SU-DHL-6 (cell line): ENCODE data around the gene SLC43A1.

ENCODE experiments used
- H2AFZ ChIP-seq: fragments of 200-600 bp; sonication (generic); 2 replicates; pipeline ENCODE4 v1.6.1; 2014; ENCODE audit warnings: low read depth, mild to moderate bottlenecking, moderate library complexity, mixed read lengths, antibody characterized with exemption, low read length; ENCODE audit not compliant: severe bottlenecking
- H3F3A ChIP-seq: fragments of 200-600 bp; shearing (Covaris generic); 2 replicates; pipeline ENCODE4 v1.6.0; 2016; ENCODE audit warnings: antibody characterized with exemption, mild to moderate bottlenecking; ENCODE audit not compliant: insufficient read depth
- H3K27ac ChIP-seq: fragments of 200-600 bp; sonication (generic); 2 replicates; pipeline ENCODE4 v1.5.1; 2016; ENCODE audit warnings: low read depth, mild to moderate bottlenecking, low read length, moderate library complexity, mixed read lengths
- H3K27me3 ChIP-seq: fragments of 200-600 bp; sonication (generic), shearing (Covaris generic); 2 replicates; pipeline ENCODE4 v1.6.0; 2014; ENCODE audit warnings: mild to moderate bottlenecking, low read length
- H3K36me3 ChIP-seq: fragments of 200-600 bp; sonication (generic); 2 replicates; pipeline ENCODE4 v1.6.1; 2014; ENCODE audit warnings: mild to moderate bottlenecking, low read length, mixed read lengths
- H3K4me2 ChIP-seq: fragments of 300-600, 200-600 bp; shearing (Covaris generic), sonication (generic); 2 replicates; pipeline ENCODE4 v1.6.0; 2014; ENCODE audit warnings: low read length, low read depth, mild to moderate bottlenecking; ENCODE audit not compliant: poor library complexity, severe bottlenecking
- H3K4me3 ChIP-seq: fragments of 200-600 bp; sonication (generic); 2 replicates; pipeline ENCODE4 v1.5.1; 2014; ENCODE audit warnings: antibody characterized with exemption, low read length, mild to moderate bottlenecking, mixed read lengths; ENCODE audit not compliant: insufficient read depth, poor library complexity, severe bottlenecking
- H3K79me2 ChIP-seq: fragments of 200-600 bp; sonication (generic); 2 replicates; pipeline ENCODE4 v1.6.1; 2014; ENCODE audit warnings: mild to moderate bottlenecking, low read length, moderate library complexity; ENCODE audit not compliant: insufficient read depth
- H3K9ac ChIP-seq: fragments of 200-600 bp; sonication (generic); 2 replicates; pipeline ENCODE4 v1.7.0; 2014; ENCODE audit warnings: mild to moderate bottlenecking, low read length
- H3K9me2 ChIP-seq: fragments of 200-600 bp; sonication (generic); replicated peaks from 2 replicates; pipeline ENCODE4 v1.6.1; 2014; ENCODE audit warnings: low read length; ENCODE audit not compliant: insufficient read depth
- H3K9me3 ChIP-seq: fragments of 200-600 bp; sonication (generic); 2 replicates; pipeline ENCODE4 v1.6.1; 2014; ENCODE audit warnings: low read length, mixed read lengths; ENCODE audit not compliant: insufficient read depth
- H4K20me1 ChIP-seq: fragments of 200-600 bp; sonication (generic); 2 replicates; pipeline ENCODE4 v1.6.1; 2014; ENCODE audit warnings: low read depth, mild to moderate bottlenecking, antibody characterized with exemption, low read length, moderate library complexity, mixed read lengths
- EZH2phosphoT487 ChIP-seq: fragments of 200-600 bp; sonication (generic), shearing (Covaris generic); conservative IDR thresholded peaks from 2 replicates; pipeline ENCODE4 v1.6.1; 2018; ENCODE audit warnings: mild to moderate bottlenecking, antibody characterized with exemption, low read length, moderate library complexity, mixed read lengths
- TF ChIP-seq, protein P1 (sequence below): fragments of 200-600 bp; sonication (generic); IDR thresholded peaks from one replicate; pipeline ENCODE4 v1.5.1; 2017; ENCODE audit warnings: antibody characterized with exemption, mild to moderate bottlenecking, low read length, moderate library complexity; ENCODE audit not compliant: insufficient read depth, poor library complexity, severe bottlenecking

SLC43A1 gene

DNA sequence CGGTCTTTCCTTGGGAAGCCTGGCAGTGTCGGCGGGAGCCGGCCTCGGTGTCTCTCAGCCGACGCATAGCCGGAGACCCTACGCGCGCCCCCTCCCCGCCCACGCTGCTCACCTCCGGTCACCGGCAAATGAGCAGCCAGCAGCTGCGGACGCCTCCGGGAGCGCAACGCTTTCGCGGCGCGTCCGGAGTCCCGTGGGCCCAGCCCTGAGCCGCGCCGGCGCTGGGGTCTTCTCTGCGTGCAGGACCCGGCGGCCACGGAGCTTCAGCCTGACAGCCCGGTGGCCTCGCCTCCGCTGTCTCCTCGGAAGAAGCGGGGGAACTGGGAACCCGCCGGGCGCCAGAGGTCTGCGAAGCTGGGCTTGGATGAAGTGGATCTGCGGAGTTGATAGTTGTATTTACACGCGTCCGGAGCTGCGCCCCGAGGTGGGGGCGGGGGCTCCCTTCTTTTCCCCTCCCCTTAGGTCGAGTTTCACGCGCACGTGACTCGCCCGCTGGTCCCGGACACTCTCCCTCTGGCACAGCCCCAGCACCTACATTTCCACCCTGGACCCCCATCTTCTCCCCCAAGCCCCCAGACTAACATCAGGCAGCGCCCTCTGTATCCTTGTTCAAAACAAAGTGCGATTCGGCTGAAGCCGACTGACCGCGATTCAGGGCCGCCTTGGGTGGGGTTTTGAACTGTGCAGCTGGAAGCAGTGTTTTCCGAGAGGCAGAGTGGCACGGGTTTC, at the start of gene SLC43A1:
SLC43A1 (minus strand) TSS at position 371 of the 729 bp plus-strand sequence. CDS start 1,591 bp downstream, outside the sequence.
- TF ChIP-seq, protein P1, sequence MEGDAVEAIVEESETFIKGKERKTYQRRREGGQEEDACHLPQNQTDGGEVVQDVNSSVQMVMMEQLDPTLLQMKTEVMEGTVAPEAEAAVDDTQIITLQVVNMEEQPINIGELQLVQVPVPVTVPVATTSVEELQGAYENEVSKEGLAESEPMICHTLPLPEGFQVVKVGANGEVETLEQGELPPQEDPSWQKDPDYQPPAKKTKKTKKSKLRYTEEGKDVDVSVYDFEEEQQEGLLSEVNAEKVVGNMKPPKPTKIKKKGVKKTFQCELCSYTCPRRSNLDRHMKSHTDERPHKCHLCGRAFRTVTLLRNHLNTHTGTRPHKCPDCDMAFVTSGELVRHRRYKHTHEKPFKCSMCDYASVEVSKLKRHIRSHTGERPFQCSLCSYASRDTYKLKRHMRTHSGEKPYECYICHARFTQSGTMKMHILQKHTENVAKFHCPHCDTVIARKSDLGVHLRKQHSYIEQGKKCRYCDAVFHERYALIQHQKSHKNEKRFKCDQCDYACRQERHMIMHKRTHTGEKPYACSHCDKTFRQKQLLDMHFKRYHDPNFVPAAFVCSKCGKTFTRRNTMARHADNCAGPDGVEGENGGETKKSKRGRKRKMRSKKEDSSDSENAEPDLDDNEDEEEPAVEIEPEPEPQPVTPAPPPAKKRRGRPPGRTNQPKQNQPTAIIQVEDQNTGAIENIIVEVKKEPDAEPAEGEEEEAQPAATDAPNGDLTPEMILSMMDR = no peak
- no peak for TF ChIP-seq EZH2phosphoT487
- Histone ChIP-seq H3K4me2 (peak within 1 kb of the TSS; percentile 90), H3K27ac (peak within 1 kb of the TSS; percentile 64), H3K27me3 (no peaks in the 10 kb centered on the region), H3K79me2 (peaks cover 14% of the 10 kb centered on the region; the same call in 1 of the 2 replicates), H3K4me3 (peak within 1 kb of the TSS; percentile 83), H3F3A (peaks cover 5% of the 10 kb centered on the region), H3K36me3 (no peaks in the 10 kb centered on the region), H4K20me1 (no peaks in the 10 kb centered on the region), H3K9ac (peak within 1 kb of the TSS; percentile 79), H3K9me2 (no peaks in the 10 kb centered on the region), H3K9me3 (no peaks in the 10 kb centered on the region), H2AFZ (peak within 1 kb of the TSS; percentile 82)

DNA sequence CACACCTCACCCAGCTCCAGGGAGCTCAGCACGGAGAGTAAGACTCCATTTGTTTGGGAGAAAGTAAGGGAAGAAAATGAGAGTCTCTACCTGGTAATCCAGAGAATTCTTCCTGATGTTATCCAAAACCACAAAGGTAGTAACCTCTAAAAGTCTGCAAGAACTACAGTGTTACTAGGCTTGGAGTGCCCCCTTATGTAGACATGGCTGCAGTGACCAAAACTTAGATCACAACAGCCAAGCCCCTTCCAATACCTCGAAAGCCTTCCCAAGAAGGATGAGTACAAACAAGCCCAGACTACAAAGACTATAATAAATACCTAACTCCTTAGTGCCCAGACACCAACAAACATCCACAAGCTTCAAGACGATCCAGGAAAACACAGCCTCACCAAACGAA, 47.1 kb upstream of the SLC43A1 start:
- Histone ChIP-seq H3K4me2 (no peak overlapping the region), H3K9me2 (no peaks in the 10 kb centered on the region), H3K4me3 (no peak overlapping the region), H3K27me3 (no peaks in the 10 kb centered on the region), H4K20me1 (no peaks in the 10 kb centered on the region), H2AFZ (no peak overlapping the region), H3K9me3 (no peaks in the 10 kb centered on the region), H3K27ac (no peak overlapping the region), H3F3A (peaks cover 7% of the 10 kb centered on the region; the same call in 1 of the 2 replicates), H3K79me2 (no peaks in the 10 kb centered on the region), H3K36me3 (no peaks in the 10 kb centered on the region), H3K9ac (no peak overlapping the region)
- TF ChIP-seq, protein P1 = no peak
- TF ChIP-seq EZH2phosphoT487 = no peak

DNA sequence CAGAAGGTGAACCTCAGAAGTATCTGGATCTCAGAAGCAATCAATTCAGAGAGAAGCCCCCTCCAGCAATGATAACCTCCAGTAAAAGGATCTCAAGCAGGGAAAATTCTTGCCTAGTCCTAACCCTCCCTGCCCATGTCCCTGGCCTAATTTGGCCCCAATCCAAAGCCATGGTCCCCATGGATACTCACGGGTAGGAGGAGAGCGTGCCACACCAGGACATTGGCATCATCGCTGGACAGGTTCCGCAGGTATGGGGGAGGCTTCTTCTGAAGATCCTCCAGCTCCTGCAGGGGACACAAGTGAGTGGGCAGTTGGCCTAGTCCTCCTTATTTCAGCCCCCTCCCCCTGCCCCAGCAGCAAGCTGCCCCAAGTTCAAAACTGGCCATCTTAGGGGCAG, 44.6 kb upstream of the SLC43A1 start:
- Histone ChIP-seq H2AFZ (no peak overlapping the region), H3K9ac (no peak overlapping the region), H3K27me3 (no peaks in the 10 kb centered on the region), H3F3A (no peaks in the 10 kb centered on the region), H3K9me3 (no peaks in the 10 kb centered on the region), H3K36me3 (no peaks in the 10 kb centered on the region), H3K79me2 (no peaks in the 10 kb centered on the region), H3K4me3 (no peak overlapping the region), H3K4me2 (no peak overlapping the region), H3K9me2 (no peaks in the 10 kb centered on the region), H4K20me1 (no peaks in the 10 kb centered on the region), H3K27ac (no peak overlapping the region)
- no peak for TF ChIP-seq EZH2phosphoT487

DNA sequence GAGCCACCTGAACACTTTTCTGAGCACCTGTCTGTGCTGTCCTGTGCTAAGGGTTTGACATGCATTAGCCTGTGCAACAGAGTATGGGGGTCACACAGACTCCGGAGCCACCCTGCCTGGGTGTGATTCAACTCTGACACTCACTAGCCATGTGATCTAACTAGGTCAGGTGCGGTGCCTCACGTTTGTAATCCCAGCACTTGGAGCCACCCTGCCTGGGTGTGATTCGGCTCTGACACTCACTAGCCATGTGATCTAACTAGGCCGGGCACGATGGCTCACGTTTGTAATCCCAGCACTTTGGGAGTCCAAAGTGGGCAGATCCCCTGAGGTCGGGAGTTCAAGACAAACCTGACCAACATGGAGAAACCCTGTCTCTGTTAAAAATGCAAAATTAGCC, 40.5 kb upstream of the SLC43A1 start:
- TF ChIP-seq, protein P1 = no peak
- TF ChIP-seq EZH2phosphoT487 = no peak
- Histone ChIP-seq H3K4me3 (no peak overlapping the region), H3K9me3 (no peaks in the 10 kb centered on the region), H3K9ac (no peak overlapping the region), H3K36me3 (no peaks in the 10 kb centered on the region), H2AFZ (no peak overlapping the region), H3K27ac (no peak overlapping the region), H3K4me2 (no peak overlapping the region), H3K79me2 (no peaks in the 10 kb centered on the region), H3F3A (no peaks in the 10 kb centered on the region), H3K9me2 (no peaks in the 10 kb centered on the region), H3K27me3 (no peaks in the 10 kb centered on the region), H4K20me1 (no peaks in the 10 kb centered on the region)
